ENCODE results near the gene TBC1D8. TPM values are rescaled to one million over a fixed set of nuclear protein-coding genes. Genes with fewer than 3 reads are reported as not detected.

The TBC1D8 gene
- total RNA-seq, 1 experiment from 2014 or later, result 0.97 TPM

DNA sequence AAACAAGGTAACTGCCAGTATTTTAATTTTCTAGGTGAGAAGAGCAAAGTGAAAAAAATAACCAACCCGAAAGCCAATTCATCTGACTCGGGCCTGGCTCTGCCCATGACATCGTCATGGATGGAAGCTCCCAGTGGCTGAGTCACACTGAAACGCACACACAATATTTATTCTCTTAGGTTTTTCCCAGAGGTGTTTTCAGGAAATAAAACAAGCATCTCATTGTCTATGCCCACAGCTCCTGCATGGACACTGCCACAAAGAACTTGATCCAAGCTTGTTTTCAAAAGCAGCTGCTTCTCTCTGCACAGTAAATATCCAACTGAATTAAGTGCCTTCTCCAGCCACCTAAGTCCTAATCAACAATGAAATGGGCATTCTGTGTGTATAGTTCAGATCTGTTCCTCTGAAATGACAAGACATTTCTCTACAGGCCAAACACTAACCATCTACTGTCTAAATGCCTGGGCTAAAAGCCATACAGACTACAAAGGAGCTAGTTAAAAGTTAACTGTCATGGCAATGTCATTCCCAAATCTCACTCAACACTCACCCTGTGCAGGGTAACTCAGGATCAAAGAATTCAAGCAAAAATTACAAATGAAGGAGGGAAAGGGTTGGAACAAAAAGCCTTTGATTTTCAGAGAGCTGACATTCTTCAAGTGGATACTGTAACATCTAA, 86.2 kb downstream of the TBC1D8 start:
- Histone ChIP-seq H3K9ac (ENCODE audit: low read length) (no peak overlapping the region), H3K9me3 (ENCODE audit: low read length) (no peaks in the 10 kb centered on the region), H3K9me2 (replicated peaks; ENCODE audit: insufficient read depth, low read length) (no peaks in the 10 kb centered on the region), H3K4me1 (ENCODE audit: low read length) (no peaks in the 10 kb centered on the region), H3K27me3 (ENCODE audit: low read length) (no peaks in the 10 kb centered on the region), H3K4me3 (ENCODE audit: low read length) (no peak overlapping the region), H3K27ac (ENCODE audit: low read length) (no peak overlapping the region), H2AFZ (ENCODE audit: low read length) (no peak overlapping the region), H3K36me3 (ENCODE audit: insufficient read depth, low read length) (no peaks in the 10 kb centered on the region), H4K20me1 (ENCODE audit: insufficient read depth, low read depth, low read length) (no peaks in the 10 kb centered on the region), H3K4me2 (ENCODE audit: low read depth, low read length, poor library complexity, severe bottlenecking) (no peak overlapping the region), H3K79me2 (ENCODE audit: low read length) (no peaks in the 10 kb centered on the region)
- DNase-seq, result no peak

DNA sequence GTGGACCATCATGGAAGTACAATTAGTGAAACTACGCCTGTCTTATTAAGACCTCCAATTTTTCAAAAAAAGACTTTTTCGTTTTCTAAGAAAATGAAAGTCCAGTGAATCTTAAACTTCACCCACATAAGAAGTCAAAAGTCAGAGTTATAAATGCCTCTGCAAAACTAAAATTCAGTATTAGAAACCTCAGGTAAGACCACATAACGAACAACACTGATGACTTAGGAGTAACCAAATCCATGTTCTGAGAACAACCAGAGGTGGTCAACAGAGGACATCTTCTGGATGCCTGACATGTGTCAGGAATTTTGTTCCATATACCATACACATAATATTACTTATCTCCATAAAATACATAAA, 86.7 kb downstream of the TBC1D8 start:
- Histone ChIP-seq H3K36me3 (ENCODE audit: insufficient read depth, low read length) (no peaks in the 10 kb centered on the region), H3K4me2 (ENCODE audit: low read depth, low read length, poor library complexity, severe bottlenecking) (no peak overlapping the region), H3K79me2 (ENCODE audit: low read length) (no peaks in the 10 kb centered on the region), H3K9ac (ENCODE audit: low read length) (no peak overlapping the region), H3K9me2 (replicated peaks; ENCODE audit: insufficient read depth, low read length) (no peaks in the 10 kb centered on the region), H3K27ac (ENCODE audit: low read length) (no peak overlapping the region), H3K4me1 (ENCODE audit: low read length) (no peaks in the 10 kb centered on the region), H2AFZ (ENCODE audit: low read length) (no peak overlapping the region), H3K4me3 (ENCODE audit: low read length) (no peak overlapping the region), H3K27me3 (ENCODE audit: low read length) (no peaks in the 10 kb centered on the region), H3K9me3 (ENCODE audit: low read length) (no peaks in the 10 kb centered on the region), H4K20me1 (ENCODE audit: insufficient read depth, low read depth, low read length) (no peaks in the 10 kb centered on the region)
- no peak for DNase-seq

DNA sequence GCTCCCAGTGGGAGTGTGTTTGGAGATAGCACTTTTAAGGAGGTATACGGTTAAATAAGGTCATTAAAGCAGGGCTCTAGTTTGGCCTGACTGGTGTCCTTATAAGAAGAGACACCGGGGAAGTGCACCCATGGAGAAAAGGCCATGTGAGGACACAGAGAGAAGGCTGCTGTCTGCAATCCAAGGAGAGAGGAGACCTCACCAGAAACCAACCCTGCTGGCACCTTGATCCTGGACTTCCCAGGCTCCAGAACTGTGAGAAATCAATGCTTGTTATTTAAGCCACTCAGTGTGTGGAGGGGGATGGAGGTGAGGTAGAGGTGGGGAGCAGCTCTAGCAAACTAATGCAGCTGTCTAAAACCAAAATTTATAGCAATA, 87.1 kb downstream of the TBC1D8 start:
- Histone ChIP-seq H3K9me3 (ENCODE audit: low read length) (no peaks in the 10 kb centered on the region), H3K9me2 (replicated peaks; ENCODE audit: insufficient read depth, low read length) (no peaks in the 10 kb centered on the region), H4K20me1 (ENCODE audit: insufficient read depth, low read depth, low read length) (no peaks in the 10 kb centered on the region), H3K27me3 (ENCODE audit: low read length) (no peaks in the 10 kb centered on the region), H3K4me2 (ENCODE audit: low read depth, low read length, poor library complexity, severe bottlenecking) (no peak overlapping the region), H2AFZ (ENCODE audit: low read length) (no peak overlapping the region), H3K4me3 (ENCODE audit: low read length) (no peak overlapping the region), H3K4me1 (ENCODE audit: low read length) (no peaks in the 10 kb centered on the region), H3K36me3 (ENCODE audit: insufficient read depth, low read length) (no peaks in the 10 kb centered on the region), H3K79me2 (ENCODE audit: low read length) (no peaks in the 10 kb centered on the region), H3K9ac (ENCODE audit: low read length) (no peak overlapping the region), H3K27ac (ENCODE audit: low read length) (no peak overlapping the region)
- no peak for DNase-seq

DNA sequence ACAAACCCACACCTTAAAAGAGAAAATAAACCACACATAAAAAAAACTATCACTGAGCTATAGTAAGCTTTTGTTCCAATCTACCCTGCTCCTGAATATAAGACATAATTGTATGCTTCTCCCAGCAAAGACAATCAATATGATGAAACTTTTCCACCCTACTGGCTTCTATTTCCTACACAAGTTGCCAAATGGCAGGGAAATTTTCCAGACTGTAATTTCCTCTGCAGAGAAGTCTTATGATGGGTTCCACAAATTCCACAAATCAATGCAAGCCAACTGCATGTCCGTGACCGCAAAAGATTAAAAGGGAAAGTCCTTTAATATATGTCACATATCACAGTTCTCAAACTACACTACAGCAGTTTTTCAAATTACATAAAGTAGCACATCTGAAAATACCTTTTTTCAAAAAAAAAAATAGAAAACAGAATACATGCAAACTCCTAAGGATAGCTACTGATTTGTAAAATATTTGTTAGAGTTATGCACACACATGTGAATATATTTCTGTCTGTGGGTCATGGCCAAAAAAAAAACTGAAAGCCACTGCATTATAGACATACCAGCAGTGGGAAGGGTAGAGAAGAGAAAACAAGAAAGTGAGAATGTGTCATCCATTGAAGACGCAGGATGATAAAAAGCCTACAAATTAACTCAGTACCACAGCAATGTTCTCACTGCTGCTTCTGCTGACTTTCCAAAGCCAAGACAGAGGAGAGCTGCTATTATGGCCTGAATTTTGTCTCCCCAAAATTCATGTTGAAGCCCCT, 87.6 kb downstream of the TBC1D8 start:
- no peak overlapping the region for H3K9ac ChIP-seq (ENCODE audit: low read length)

DNA sequence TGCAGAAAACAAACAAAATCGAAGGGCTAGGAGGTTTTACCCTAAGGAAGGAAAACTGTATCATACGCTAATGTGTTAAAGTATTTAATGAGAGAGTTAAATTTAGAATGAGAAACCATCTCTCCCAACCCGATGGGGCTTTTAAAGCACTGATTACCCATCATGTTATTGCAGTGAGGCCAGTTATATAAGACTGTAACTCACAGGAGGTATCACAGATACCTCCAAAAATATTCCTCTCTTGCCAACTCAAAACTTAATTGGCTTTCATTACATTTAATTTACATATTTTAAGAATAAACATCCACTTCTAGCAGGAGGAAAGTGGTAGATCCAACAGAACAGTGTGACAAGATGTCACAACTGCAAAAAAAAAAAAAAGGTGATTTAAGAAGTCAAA, 92.8 kb downstream of the TBC1D8 start:
- H3K9ac ChIP-seq (ENCODE audit: low read length), result no peak overlapping the region
- no peak overlapping the region for H3K4me2 ChIP-seq (ENCODE audit: low read depth, low read length, poor library complexity, severe bottlenecking)
- H3K36me3 ChIP-seq (ENCODE audit: insufficient read depth, low read length), result no peaks in the 10 kb centered on the region
- H2AFZ ChIP-seq (ENCODE audit: low read length), result no peak overlapping the region
- H3K27ac ChIP-seq (ENCODE audit: low read length), result no peak overlapping the region
- no peaks in the 10 kb centered on the region for H3K4me1 ChIP-seq (ENCODE audit: low read length)
- H3K9me2 ChIP-seq (replicated peaks; ENCODE audit: insufficient read depth, low read length), result no peaks in the 10 kb centered on the region
- no peaks in the 10 kb centered on the region for H3K79me2 ChIP-seq (ENCODE audit: low read length)
- H4K20me1 ChIP-seq (ENCODE audit: insufficient read depth, low read depth, low read length), result no peaks in the 10 kb centered on the region
- no peaks in the 10 kb centered on the region for H3K9me3 ChIP-seq (ENCODE audit: low read length)
- H3K27me3 ChIP-seq (ENCODE audit: low read length), result no peaks in the 10 kb centered on the region
- no peak overlapping the region for H3K4me3 ChIP-seq (ENCODE audit: low read length)
- no peak for DNase-seq

More for the DNA sequence above, 87.6 kb downstream of the TBC1D8 start:
- no peaks in the 10 kb centered on the region for H3K27me3 ChIP-seq (ENCODE audit: low read length)
- H3K4me3 ChIP-seq (ENCODE audit: low read length), result no peak overlapping the region
- no peak overlapping the region for H2AFZ ChIP-seq (ENCODE audit: low read length)
- no peaks in the 10 kb centered on the region for H4K20me1 ChIP-seq (ENCODE audit: insufficient read depth, low read depth, low read length)
- no peak for DNase-seq
- H3K27ac ChIP-seq (ENCODE audit: low read length), result no peak overlapping the region
- H3K9me2 ChIP-seq (replicated peaks; ENCODE audit: insufficient read depth, low read length), result no peaks in the 10 kb centered on the region
- no peak overlapping the region for H3K4me2 ChIP-seq (ENCODE audit: low read depth, low read length, poor library complexity, severe bottlenecking)
- H3K79me2 ChIP-seq (ENCODE audit: low read length), result no peaks in the 10 kb centered on the region
- no peaks in the 10 kb centered on the region for H3K9me3 ChIP-seq (ENCODE audit: low read length)
- H3K36me3 ChIP-seq (ENCODE audit: insufficient read depth, low read length), result no peaks in the 10 kb centered on the region
- no peaks in the 10 kb centered on the region for H3K4me1 ChIP-seq (ENCODE audit: low read length)

DNA sequence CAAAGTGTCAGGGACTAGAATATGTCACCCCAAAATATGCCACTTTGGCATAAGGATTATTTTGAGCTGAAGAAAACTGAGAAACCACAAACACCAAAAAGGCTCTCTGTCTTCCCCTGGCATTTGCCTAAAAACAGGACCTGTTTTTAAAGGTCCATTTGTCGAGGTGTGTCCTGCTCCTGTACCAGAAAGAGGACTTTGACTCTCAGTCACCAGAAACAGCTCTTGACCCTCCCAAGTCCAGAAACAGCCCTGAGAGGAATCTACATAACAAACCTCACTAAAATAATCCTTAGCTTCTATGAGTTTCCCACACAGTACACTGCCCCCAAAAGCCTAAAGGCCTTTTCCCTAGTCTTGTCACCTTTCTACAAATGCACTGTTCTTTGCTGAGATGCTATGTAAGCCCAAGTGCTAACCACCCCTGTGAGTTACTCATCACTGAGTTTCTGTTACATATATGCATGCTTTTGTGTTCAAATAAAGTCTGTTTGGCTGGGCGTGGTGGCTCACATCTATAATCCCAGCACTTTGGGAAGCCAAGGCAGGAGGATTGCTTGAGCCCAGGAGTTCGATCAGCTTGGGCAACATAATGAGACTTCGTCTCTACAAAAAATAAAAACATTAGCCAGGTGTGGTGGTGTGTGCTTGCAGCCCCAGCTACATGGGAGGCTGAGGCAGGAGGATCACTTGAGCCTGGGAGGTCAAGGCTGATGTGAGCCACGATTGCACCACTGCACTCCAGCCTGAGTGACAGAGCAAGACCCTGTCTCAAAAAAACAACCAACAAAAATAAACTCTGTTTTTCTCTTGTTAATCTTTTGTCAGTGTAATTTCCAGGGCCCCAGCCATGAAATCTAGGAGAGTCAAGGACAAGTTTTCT, 93.9 kb downstream of the TBC1D8 start:
- no peaks in the 10 kb centered on the region for H3K4me1 ChIP-seq (ENCODE audit: low read length)
- H4K20me1 ChIP-seq (ENCODE audit: insufficient read depth, low read depth, low read length), result no peaks in the 10 kb centered on the region
- H3K9me3 ChIP-seq (ENCODE audit: low read length), result no peaks in the 10 kb centered on the region
- no peaks in the 10 kb centered on the region for H3K36me3 ChIP-seq (ENCODE audit: insufficient read depth, low read length)
- no peak overlapping the region for H3K9ac ChIP-seq (ENCODE audit: low read length)
- H3K27me3 ChIP-seq (ENCODE audit: low read length), result no peaks in the 10 kb centered on the region
- H3K4me2 ChIP-seq (ENCODE audit: low read depth, low read length, poor library complexity, severe bottlenecking), result no peak overlapping the region
- H3K27ac ChIP-seq (ENCODE audit: low read length), result no peak overlapping the region
- H3K79me2 ChIP-seq (ENCODE audit: low read length), result no peaks in the 10 kb centered on the region
- H3K4me3 ChIP-seq (ENCODE audit: low read length), result no peak overlapping the region
- DNase-seq, result no peak
- H2AFZ ChIP-seq (ENCODE audit: low read length), result no peak overlapping the region
- no peaks in the 10 kb centered on the region for H3K9me2 ChIP-seq (replicated peaks; ENCODE audit: insufficient read depth, low read length)

DNA sequence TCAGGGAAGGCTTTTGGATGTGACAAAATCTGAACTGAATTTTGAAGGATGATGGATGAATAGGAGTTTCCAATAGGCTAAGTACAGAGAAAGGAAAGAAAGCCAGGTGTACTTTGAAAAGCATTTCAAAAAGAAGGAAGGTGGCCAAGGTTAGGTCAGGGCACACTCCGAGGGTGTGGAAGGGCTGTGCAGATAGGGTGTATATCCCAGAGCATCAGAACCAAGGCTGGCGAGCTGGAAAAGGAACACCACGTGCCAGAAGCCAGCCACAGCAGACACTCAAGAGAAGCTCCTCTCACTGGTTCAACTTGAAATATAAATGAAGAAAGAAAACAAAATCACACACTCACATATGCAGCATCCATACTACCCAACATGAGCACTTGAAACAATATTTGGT, 98.1 kb downstream of the TBC1D8 start:
- Histone ChIP-seq H3K9me2 (replicated peaks; ENCODE audit: insufficient read depth, low read length) (no peaks in the 10 kb centered on the region), H3K27me3 (ENCODE audit: low read length) (0 out of 2 replicates have a peak, but pooled peaks cover 2% of the 10 kb centered on the region), H3K27ac (ENCODE audit: low read length) (no peak overlapping the region), H4K20me1 (ENCODE audit: insufficient read depth, low read depth, low read length) (no peaks in the 10 kb centered on the region), H3K36me3 (ENCODE audit: insufficient read depth, low read length) (no peaks in the 10 kb centered on the region), H3K4me2 (ENCODE audit: low read depth, low read length, poor library complexity, severe bottlenecking) (no peak overlapping the region), H3K79me2 (ENCODE audit: low read length) (no peaks in the 10 kb centered on the region), H3K9ac (ENCODE audit: low read length) (no peak overlapping the region), H2AFZ (ENCODE audit: low read length) (no peak overlapping the region), H3K4me1 (ENCODE audit: low read length) (no peaks in the 10 kb centered on the region), H3K4me3 (ENCODE audit: low read length) (no peak overlapping the region), H3K9me3 (ENCODE audit: low read length) (no peaks in the 10 kb centered on the region)
- DNase-seq, result no peak

DNA sequence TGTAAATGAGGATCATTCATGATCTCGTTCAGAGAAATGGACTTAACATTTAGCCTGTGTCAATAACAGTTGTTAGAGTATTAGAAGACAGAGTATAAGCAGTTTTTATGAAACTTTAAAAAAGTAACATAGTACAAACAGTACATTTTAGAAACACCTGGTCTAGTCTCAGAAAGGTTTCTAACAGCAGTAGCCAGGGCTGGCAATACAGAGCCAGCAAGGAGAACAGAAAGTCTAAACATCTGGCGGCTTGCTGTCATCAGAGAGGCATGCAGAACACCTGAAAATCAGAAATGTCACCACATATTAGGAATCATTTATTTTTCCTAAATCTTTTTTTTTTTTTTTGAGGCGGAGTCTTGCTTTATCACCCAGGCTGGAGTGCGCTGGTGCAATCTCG, 99.0 kb downstream of the TBC1D8 start:
- 0 out of 2 replicates have a peak, but pooled peaks cover 2% of the 10 kb centered on the region for H3K27me3 ChIP-seq (ENCODE audit: low read length)
- H3K4me1 ChIP-seq (ENCODE audit: low read length), result no peaks in the 10 kb centered on the region
- H3K9me2 ChIP-seq (replicated peaks; ENCODE audit: insufficient read depth, low read length), result no peaks in the 10 kb centered on the region

More for the DNA sequence above, 99.0 kb downstream of the TBC1D8 start:
- Histone ChIP-seq H3K79me2 (ENCODE audit: low read length) (no peaks in the 10 kb centered on the region), H3K4me2 (ENCODE audit: low read depth, low read length, poor library complexity, severe bottlenecking) (no peak overlapping the region), H3K4me3 (ENCODE audit: low read length) (no peak overlapping the region), H3K9ac (ENCODE audit: low read length) (no peak overlapping the region), H2AFZ (ENCODE audit: low read length) (no peak overlapping the region), H4K20me1 (ENCODE audit: insufficient read depth, low read depth, low read length) (no peaks in the 10 kb centered on the region), H3K9me3 (ENCODE audit: low read length) (no peaks in the 10 kb centered on the region), H3K27ac (ENCODE audit: low read length) (no peak overlapping the region), H3K36me3 (ENCODE audit: insufficient read depth, low read length) (no peaks in the 10 kb centered on the region)
- no peak for DNase-seq

Measured in Karpas-422 (cell line).